HK-2 (cell line): ENCODE data around the gene ALDH1A3.
"Not testable (repeated sequence)": the region's sequence is repeated elsewhere in the genome, so short reads cannot be mapped to it uniquely, and the experiment has no call there.

Experiments
- DNase-seq: peaks from one replicate; pipeline ENCODE4 v3.0.0-alpha.2; 2018; ENCODE audit not compliant: unreplicated experiment

The ALDH1A3 gene

DNA sequence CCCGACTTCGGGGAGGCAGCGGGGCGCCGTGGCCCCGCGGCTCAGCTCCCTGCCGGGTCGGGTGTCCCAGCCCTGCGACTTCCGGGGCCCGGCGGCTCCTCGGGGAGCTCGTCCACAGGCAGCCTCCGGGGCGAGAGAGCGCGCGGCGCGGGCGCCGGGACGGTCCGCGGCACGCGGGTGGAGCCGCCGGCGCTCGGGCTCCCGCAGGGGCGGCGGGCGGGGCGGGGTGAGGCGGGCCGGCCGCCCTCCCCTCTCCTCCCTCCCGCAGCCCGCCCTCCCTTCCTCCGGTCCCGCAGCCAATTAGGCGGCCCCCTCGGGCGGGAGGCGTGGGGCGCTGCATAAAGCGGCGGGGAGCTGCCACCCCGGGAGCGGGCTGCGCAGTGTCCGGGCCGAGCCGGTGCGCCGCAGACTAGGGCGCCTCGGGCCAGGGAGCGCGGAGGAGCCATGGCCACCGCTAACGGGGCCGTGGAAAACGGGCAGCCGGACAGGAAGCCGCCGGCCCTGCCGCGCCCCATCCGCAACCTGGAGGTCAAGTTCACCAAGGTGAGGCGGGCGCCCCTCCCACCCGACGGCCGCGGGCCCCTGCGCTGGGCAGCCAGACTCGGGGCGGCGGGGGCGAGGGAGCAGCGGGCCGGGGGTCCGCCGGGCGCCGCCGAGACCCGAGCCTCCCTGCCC is at the start of gene ALDH1A3:
ALDH1A3 (plus strand) TSS at position 368 of the 675 bp plus-strand sequence; CDS start at position 445, 77 bp downstream.
- peak; percentile 52 for DNase-seq

DNA sequence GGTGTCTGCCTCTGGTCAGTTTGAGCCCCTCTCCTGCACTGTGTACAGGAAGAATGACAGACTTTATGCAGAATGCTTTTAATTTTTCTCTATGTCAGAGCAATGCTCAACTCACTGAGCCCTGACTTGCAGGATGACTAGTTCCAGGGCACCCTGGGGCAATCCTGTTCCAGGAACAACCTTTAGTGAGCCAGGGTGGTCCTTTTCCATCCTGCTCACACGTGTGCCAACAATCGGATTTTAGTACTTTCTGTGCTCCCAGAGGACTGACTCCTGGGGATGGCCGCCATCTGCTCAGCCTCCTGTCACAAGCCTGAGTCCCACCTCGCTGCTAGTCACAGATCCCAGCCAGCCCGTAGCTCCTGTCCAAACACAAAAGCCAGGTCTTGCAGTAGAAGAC is 48.2 kb upstream of the ALDH1A3 start:
- DNase-seq, result no peak

DNA sequence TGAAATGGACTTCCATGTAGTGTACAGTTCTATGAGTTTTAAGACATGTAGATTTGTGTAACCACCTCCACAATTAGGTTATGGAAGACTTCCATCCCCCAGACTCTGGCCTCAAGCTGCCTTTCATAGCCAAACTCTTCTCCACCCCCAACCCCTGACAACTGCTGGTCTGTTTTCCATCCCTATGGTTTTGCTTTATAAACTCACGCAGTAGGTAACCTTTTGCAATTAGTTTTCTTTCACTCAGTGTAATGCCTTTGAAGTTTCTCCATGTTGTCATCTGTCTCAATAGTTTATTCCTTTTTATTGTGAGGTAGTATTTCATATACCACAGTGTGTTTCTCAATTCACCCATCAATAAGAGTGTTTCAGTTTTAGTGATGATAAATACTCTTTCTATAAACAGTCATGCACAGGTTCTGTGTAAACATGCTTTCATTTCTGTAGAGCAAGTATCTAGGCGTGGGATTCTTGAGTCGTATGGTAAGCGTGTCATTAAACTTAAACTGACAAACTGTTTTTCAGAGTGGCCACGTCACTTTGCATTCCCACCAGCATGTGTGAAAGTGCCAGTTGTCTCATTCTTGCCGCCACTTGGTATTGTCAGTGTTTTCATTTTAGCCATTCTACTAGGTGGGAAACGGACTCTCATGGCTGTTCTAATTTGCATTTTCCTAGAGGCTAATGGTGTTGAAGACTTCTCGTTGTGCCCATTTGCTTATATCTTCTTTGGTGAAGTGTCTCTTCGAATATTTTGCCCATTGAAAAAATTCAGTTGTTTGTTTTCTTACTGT is 47.3 kb upstream of the ALDH1A3 start:
- no peak for DNase-seq

DNA sequence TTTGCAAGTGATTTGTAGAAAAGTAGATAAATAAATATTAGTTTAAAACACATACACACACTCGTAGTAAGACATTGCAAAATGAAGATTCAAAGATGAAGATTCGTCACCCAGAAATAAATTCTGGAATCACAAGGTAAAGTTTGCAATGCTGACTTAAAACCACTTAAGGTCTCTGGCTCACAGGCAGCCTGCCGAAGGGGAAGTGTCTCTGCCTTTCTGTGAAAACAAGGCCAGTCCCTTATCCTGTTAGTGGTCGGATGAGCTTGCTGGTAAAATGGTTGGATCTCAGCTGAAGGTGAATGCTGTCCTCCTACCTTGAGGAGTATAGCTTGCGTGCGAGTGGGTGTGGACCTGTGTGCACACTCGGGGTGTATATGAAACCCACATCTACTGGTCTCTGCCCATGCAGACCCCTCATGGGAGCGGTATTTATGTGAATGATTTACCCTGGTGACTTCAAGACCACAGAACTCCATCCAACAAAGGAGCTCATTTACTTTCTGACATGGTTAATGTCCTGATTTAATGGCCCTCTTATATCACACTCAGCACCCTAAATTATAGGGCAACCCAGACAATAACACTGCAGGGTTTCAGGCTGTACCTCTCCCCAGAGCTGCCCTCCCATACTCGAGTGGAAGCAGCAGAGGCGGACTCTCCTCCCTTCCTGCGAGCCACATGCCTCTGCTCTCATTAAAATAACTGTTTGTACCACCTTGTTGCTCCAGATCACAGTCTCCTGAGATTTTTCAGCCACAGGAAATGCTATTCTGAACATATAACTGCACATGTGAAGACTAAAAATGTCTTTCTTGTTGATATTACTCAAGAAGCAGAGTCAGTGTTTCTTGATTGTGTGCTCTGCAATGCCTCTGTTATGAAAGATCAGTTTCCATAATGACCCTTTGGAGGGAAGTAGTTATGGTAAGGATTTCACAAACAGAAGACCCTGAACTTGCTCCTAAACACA is 45.9 kb upstream of the ALDH1A3 start:
- no peak for DNase-seq

DNA sequence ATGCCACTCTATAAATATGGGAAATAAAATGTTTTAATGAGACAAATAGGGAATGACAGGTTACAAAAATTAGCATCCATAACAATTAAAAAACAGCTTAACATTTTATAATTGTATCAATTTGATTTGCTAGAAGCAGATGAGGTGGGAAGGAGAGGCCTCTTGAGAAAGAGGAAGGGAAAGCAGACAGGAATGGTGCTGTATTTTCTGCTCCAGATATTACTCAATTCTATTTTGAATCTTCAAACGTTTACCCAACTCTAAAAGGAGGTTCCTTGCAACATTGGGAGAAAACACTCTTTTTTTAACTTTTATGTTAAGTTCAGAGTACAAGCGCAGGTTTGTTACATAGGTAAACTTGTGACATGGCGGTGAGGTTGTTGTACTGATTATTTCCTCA is 44.9 kb upstream of the ALDH1A3 start:
- DNase-seq, result no peak

DNA sequence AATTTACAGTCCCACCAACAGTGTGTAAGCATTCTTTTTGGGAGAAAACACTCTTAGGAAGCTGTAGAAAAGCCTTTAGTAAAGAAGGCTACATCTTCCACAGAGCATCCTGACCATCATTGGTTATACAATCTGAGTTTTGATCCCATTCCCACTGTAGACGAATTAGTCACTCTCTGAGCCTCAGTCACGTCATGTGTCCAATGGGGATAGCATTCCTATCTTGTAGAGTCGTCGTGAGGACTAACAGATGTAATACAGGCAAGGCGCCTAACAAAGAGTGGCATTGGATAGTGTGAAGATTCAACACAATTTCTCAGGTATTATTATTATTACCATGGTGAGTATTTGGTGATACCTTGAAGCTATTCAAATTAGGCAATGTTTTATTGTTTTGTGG is 44.0 kb upstream of the ALDH1A3 start:
- no peak for DNase-seq

DNA sequence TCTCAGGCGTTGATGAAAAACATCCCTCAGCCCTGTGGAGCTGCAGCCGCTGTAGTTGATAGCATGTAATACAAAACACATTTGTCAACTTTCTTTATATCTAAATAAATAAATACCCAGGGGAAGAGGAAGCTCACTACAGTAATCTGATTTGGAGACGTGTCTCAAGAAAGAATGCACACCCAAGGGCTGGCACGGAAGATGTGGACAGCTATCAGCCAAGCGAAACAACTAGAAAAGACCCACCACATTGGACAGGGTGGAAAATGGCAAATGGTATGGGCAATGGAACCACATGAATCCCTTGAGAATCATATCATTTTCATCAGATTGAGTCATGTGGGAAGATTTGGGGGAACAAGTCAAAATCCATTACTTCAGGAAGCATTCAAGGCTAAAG is 43.1 kb upstream of the ALDH1A3 start:
- no peak for DNase-seq

DNA sequence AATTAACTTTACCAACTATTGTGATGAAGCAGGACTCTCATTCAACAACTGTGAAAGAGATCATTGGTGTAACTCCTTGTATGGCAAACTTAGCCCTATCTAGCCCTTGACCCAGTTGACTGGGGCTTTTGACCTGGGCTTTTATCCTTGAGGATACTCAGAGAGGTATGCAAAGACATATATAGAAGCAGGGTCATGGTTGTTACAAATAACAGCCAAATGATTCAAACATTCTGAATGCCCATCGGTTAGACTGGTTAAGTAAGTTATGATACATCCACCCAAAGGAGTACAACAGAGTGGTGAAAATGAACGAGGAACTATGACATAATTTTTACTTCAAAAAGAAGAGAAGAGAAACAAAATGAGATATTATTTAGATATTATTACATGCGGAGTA is 38.2 kb upstream of the ALDH1A3 start:
- no peak for DNase-seq

DNA sequence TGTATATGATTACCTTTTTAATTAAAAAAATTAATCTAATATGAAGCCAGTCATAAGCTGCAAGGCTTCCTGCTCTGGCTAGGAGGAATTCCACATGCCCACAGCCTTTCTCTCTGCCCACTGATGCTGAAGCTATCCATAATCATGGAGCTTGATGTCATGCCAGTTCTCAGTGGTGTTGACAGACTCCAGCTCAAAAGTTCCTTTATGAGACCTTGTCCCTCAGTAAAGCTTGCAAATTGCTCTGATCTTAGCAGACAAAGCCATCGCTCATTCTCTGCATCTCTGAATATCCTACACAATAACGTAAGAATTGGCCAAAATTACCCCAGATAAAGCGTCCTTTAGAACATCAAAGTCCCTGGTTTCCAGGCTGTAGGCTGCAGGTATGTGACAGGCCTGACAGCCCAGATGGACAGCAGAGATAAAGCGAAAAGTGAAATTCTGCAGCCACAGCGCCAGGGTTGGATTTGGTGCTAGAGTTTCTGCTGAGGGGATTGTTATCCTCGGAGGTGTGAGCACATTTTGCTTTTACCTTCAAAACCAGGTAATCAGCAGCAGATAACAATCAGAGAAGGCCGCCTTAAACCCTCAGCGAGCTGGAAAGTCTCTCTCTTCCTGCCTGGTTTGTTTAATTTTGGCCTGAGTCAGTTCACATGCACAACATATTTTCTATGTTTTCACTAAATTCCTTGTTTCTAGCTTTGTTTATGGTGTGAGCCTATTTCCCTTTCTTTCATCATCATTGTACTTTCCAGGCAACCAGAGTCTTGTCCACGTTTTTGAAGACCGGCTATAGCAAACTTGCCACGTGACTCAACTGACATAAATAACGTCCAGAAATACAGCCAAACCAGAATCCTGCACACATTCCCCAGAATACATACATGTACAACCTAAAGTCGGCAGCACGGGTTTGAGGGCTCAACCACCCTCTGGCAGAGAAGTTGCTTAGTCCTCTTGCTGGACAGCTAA is 36.6 kb upstream of the ALDH1A3 start:
- DNase-seq, result no peak

DNA sequence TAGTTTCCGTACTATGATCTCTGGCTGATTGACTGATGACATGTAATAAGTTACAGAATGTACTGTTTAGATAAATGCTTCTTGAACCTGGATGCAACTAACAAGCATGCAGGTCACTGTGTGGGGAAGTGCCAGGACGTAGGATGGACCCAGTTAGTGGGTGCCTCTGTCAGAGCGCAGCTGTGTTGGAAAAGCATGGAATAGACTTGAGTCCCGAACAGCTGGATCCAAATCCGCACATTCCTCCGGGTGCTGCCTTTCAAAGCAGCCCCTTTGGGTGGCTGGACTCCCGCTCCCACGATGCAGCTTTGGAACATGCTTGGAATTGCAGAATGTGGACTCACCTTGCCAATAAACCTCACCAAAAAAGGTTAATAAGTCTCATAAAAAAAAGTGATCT is 35.5 kb upstream of the ALDH1A3 start:
- DNase-seq, result no peak

DNA sequence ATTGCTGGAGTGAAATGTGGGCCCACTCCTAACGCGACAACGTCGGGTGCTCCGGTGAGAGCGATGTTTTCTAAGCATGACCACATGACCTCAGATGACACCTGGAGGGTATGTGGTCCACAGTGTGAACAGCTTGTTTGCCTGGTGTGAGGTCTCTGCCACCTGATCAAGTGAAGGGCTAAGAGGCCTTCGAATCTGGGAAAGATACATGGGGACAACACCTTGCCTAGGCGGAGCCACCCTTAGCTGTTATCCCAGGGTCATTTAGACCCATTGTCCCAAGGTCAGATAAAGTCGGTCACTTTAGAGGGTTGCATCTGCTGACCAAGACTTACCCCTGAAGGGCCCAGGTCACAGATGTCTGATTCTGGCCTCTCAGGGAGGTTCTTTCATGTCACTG is 34.9 kb upstream of the ALDH1A3 start:
- no peak for DNase-seq

DNA sequence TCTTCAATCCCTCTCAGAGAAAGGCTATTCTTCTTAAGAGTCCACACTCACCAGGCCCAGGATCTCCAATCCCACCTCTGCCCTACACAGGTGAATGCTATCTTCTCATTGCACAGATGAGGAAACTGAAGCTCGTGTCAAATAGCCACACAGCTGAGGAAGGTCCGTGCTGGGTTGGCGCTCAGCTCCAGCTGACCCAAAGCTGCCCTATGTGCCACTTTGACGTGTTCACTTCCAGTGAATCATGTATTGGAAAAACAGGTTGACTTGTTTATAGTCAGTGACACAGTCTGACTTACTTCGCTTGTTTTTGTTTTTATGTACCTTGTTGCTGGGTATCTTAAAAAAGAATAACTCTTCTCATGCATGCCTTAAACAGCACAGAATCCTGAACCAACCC is 32.4 kb upstream of the ALDH1A3 start:
- DNase-seq, result no peak

DNA sequence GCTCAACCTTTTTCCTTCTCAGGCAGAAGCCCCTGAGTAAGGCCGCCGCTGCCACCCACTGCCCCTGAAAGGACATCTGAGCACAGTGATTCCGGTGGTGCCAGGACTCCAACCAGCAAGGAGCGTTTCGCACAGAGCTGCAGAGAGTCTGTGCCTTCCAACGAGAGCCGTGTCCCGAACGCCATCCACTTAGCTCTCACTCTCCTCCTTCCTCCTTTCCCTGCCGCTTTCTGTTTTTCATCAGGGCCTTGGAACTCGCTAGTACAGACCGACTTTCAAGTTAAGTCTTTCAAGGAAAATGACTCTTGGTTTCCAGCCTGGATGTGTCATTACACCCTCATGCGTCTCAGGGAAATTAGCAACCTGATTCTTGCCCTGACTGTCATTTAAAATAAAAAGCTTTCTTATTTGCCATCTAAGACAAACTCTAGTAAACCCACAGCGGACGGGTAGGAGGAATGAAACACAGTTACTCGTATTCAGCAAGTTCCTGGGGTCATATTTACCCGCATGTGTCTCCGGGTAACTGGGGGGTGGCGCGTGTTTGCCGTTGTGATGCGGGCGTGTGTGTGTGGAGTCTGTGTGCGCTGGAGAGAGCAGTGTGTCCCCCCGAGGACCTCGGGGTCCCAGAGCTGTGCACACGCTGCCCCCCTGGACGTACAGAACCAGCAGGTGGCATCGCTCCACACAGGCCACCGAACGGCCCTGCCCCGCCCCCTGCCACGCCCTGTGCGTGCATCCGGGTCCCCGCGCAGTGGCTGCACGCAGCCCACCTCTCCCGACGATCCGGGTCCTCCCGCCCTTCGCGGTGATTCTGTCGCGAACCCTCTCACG is 30.4 kb upstream of the ALDH1A3 start:
- no peak for DNase-seq

DNA sequence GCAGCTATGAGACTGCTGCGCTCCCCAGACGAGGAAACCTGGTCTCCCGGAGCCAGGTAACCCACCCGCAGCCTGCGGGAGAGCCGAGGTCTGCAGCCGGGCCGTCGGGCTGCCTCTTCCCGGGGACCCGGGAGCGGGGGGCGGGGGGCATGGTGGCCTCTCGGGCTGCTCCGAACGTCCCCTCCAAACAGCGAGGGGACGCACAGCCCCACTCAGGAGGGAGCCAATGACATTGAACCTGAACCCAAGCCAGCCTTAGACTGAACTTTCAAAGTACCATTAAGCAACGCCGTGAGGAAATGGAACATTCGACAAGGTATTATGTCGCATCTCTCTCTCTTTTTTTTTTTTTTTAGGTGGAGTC is 29.8 kb upstream of the ALDH1A3 start:
- DNase-seq, result no peak

DNA sequence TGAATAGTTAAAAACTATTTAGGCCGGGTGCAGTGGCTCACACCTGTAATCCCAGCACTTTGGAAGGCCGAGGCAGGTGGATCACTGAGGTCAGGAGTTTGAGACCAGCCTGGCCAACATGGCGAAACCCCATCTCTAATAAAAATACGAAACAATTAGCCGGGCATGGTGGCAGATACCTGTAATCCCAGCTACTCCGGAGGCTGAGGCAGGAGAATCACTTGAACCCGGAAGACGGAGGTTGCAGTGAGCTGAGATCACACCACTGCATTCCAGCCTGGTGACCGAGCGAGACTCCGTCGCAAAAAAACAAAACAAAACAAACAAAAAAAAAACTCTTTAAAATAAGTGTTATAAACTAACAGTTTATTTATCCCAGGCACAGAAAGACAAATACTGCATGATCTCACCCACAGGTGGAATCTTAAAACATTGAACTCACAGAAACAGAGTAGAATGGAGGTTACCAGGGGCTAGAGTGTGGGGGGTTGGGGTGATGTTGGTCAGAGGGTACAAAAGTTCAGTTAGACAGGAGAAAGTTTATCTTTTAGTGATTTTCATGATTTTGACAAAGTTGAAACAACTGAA is 28.1 kb upstream of the ALDH1A3 start:
- DNase-seq, result not testable (repeated sequence)

DNA sequence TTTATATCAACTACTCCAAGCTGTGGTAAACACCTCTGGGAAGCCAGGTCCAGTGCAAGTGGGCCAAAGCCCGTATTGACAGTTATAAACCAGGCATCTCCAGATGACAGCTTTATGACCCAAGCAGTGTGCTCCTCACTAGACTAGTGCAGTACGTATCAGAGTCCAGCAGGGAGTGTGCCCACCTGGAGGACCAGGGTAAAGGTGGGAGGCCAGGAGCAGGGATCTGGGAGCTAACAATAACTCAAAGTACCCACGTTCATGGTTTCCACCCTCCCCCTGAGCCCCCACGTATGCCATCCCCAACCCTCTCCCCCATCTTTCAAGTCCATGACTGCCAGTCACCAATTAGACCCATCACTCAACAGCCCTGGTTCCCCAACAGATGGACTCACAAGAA is 27.0 kb upstream of the ALDH1A3 start:
- no peak for DNase-seq

DNA sequence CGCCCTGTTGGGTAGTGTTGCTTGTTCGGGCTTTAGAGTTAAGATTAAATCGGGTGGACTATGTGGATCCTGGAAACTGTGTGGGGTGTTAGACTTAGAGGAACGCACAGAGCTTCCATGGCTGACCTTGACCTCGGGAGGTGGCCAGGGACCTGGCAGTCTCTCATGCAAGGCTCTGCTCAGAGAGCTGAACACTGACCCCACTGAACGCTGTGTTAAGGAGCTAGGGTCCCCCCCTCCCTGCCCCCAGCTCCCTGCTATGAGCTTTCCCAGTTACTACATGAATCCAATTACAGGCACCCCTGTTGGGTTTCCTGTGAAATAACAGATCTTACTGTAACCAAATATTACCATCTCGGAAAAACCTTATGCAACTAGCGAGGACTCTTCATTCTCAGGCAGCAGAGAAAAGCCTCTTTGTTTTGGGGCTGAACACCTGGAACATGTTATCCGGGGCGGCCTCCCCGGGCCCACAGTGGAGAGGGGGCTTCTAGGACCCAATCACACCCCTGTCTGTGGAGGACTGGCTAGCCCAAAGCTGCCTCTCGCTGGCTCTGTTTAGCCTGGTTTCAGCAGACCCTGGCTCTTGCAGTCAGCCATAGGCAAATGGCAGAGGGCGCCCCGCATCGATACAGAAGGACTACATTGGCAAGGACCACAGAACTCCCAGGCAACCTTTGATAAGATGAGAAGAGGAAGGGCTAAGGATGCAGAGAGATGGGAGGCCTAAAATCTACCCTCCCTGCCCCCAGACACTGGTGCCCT is 25.8 kb upstream of the ALDH1A3 start:
- no peak for DNase-seq

DNA sequence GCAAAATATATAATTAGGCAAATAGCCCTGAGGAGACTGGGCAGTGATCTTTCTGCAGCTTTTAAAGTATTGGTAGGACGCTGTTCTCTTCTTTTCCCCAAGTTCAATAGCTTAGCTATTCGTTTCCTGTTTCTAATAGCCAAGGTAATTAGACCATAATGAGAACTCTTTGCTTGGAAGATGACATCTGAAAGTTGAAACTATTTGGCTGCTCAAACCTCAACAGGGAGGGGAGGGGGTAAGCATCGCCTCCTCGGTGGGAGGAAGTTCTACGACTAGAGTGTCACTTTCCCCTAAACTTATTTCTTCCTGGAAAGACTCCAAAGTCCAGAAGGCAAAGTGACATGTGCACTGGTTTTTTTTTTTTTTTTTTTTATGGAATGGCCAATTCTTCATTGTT is 22.8 kb upstream of the ALDH1A3 start:
- DNase-seq, result no peak

DNA sequence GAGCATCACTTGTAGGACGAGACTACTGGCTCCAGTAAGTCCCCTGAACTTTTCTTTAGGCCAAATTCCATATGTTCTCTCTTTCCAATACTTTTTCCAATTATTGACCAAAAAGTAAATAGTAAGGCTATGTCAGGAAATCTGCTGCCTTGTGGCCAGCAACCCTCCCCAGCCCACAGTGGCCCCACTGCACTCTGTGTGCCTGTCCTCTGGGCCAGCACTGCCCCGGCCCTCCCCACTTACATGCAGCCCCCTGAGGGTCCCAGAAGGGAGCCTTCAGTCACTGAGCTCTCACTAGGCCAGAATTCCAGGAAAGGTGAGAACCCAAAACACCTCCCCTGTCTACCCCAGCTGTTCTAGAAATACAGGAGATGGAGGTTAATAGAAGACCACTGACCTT is 21.3 kb upstream of the ALDH1A3 start:
- DNase-seq, result no peak
